Measurements from ENCODE around the gene ABCD3.

DNA sequence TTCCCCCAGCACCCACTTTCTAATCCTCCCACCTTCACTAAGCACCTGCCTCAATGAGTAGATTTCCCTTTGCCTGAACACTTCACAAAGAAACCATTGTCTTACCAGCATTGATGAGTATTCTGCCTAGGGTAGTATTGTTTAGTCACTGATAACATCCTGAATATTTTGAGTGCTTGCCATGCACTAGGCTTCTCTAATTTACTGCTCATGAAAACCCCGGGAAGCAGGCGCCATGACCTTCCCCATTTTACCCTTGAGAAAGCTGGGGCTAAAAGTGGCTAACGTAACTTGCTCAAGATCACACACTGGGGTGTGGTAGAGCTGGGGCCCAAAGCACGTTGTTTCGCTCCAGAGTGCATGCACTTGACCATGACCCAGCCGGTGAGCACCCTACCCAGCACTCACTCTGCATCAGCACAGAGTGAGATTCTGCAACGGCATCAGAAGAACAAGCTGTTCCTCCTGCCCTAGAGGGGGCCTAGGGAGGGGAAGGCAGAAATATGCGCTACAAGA is 133.9 kb downstream of the ABCD3 start:
- TF ChIP-seq EZH2 (IDR thresholded peaks at IDR 0.05; ENCODE audit: borderline replicate concordance, insufficient read depth, low read length, poor library complexity, severe bottlenecking) (no peak), RAD21 (conservative IDR thresholded peaks at IDR 0.05) (no peak), TAF1 (IDR thresholded peaks at IDR 0.05; ENCODE audit: low read depth) (no peak), POLR2AphosphoS5 (IDR thresholded peaks at IDR 0.05) (no peak), MXI1 (conservative IDR thresholded peaks at IDR 0.05; ENCODE audit: poor library complexity, severe bottlenecking) (no peak)
- TF ChIP-seq, protein P1, sequence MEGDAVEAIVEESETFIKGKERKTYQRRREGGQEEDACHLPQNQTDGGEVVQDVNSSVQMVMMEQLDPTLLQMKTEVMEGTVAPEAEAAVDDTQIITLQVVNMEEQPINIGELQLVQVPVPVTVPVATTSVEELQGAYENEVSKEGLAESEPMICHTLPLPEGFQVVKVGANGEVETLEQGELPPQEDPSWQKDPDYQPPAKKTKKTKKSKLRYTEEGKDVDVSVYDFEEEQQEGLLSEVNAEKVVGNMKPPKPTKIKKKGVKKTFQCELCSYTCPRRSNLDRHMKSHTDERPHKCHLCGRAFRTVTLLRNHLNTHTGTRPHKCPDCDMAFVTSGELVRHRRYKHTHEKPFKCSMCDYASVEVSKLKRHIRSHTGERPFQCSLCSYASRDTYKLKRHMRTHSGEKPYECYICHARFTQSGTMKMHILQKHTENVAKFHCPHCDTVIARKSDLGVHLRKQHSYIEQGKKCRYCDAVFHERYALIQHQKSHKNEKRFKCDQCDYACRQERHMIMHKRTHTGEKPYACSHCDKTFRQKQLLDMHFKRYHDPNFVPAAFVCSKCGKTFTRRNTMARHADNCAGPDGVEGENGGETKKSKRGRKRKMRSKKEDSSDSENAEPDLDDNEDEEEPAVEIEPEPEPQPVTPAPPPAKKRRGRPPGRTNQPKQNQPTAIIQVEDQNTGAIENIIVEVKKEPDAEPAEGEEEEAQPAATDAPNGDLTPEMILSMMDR (IDR thresholded peaks at IDR 0.05; ENCODE audit: poor library complexity, severe bottlenecking): no peak
- TF ChIP-seq, protein P2, sequence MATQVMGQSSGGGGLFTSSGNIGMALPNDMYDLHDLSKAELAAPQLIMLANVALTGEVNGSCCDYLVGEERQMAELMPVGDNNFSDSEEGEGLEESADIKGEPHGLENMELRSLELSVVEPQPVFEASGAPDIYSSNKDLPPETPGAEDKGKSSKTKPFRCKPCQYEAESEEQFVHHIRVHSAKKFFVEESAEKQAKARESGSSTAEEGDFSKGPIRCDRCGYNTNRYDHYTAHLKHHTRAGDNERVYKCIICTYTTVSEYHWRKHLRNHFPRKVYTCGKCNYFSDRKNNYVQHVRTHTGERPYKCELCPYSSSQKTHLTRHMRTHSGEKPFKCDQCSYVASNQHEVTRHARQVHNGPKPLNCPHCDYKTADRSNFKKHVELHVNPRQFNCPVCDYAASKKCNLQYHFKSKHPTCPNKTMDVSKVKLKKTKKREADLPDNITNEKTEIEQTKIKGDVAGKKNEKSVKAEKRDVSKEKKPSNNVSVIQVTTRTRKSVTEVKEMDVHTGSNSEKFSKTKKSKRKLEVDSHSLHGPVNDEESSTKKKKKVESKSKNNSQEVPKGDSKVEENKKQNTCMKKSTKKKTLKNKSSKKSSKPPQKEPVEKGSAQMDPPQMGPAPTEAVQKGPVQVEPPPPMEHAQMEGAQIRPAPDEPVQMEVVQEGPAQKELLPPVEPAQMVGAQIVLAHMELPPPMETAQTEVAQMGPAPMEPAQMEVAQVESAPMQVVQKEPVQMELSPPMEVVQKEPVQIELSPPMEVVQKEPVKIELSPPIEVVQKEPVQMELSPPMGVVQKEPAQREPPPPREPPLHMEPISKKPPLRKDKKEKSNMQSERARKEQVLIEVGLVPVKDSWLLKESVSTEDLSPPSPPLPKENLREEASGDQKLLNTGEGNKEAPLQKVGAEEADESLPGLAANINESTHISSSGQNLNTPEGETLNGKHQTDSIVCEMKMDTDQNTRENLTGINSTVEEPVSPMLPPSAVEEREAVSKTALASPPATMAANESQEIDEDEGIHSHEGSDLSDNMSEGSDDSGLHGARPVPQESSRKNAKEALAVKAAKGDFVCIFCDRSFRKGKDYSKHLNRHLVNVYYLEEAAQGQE (IDR thresholded peaks at IDR 0.05; ENCODE audit: borderline replicate concordance): no peak
